Tibial nerve (tissue), 4 donors: ENCODE measurements around the gene IQSEC1. TPM values are rescaled to one million over a fixed set of nuclear protein-coding genes. Genes with fewer than 3 reads are reported as not detected.

Experiments
- DNase-seq, 2 donors: peaks; one replicate each; pipeline ENCODE4 v3.0.0-alpha.2; 2019; ENCODE audit warnings: low spot score in 2 of 2
- H3K27ac ChIP-seq, 4 donors: fragments of 200-600 bp; sonication (generic) in 3 of 4; one replicate each; pipeline ENCODE4 v1.5.1; 2017 to 2019; ENCODE audit warnings: mild to moderate bottlenecking in 1 of 4
- H3K27me3 ChIP-seq, 2 donors: fragments of 200-600 bp; sonication (generic) in 1 of 2; one replicate each; pipeline versions ENCODE4 v1.5.1 to v1.6.0; 2017 to 2019
- H3K36me3 ChIP-seq, 3 donors: fragments of 200-600 bp; sonication (generic); one replicate each; pipeline ENCODE4 v1.5.1; 2018 to 2019
- H3K4me1 ChIP-seq, 4 donors: fragments of 200-600 bp; sonication (generic) in 3 of 4; one replicate each; pipeline ENCODE4 v1.5.1; 2017 to 2019
- H3K4me3 ChIP-seq, 4 donors: fragments of 200-600 bp; sonication (generic) in 3 of 4; one replicate each; pipeline ENCODE4 v1.5.1; 2017 to 2019; ENCODE audit warnings: mild to moderate bottlenecking in 1 of 4, moderate library complexity in 1 of 4
- H3K9me3 ChIP-seq, 4 donors: fragments of 200-600 bp; sonication (generic) in 3 of 4; one replicate each; pipeline ENCODE4 v1.5.1; 2017 to 2019
- CTCF ChIP-seq, 5 experiments: fragments of 200-600 bp in 3 of 5; fragments of 450-650 bp in 2 of 5; sonication (generic) in 3 of 5; IDR thresholded peaks; one replicate each; pipeline ENCODE4 v1.5.1; 2016 to 2019; ENCODE audit warnings: antibody characterized with exemption in 5 of 5, mild to moderate bottlenecking in 3 of 5, moderate library complexity in 2 of 5
- EP300 ChIP-seq, 2 donors: sonication (generic); formaldehyde crosslinking; IDR thresholded peaks; one replicate each; pipeline ENCODE4 v1.6.1; 2017; ENCODE audit warnings: antibody characterized with exemption in 2 of 2, mild to moderate bottlenecking in 1 of 2
- POLR2A ChIP-seq, 2 donors: fragments of 450-650 bp; IDR thresholded peaks; one replicate each; pipeline ENCODE4 v1.6.1; 2017; ENCODE audit warnings: antibody characterized with exemption in 2 of 2, mild to moderate bottlenecking in 2 of 2, moderate library complexity in 2 of 2
- WGBS, 2 donors: methylation state at CpG; one replicate each; pipeline ENCODE4 v1.1.5; 2018; 5-methylcytosine and 5-hydroxymethylcytosine counted together
- total RNA-seq, 4 donors: library from RNA; depleted of rRNA; stranded (reverse); fragments of >200 nt; gene quantifications; one replicate each; pipeline ENCODE4 v1.1.0, GENCODE V29; 2016

Gene IQSEC1
- total RNA-seq, 4 donors from 2014 or later, result 58.2 to 77.5 (median 68.6) TPM

GRCh38 chr3:12998648-12999047, 74.6 kb downstream of the IQSEC1 start:
- TF ChIP-seq CTCF (IDR thresholded peaks at IDR 0.05) (no peak), POLR2A (IDR thresholded peaks at IDR 0.05) (no peak), EP300 (IDR thresholded peaks at IDR 0.05) (no peak)
- no peak overlapping the region for H3K4me3 ChIP-seq
- H3K9me3 ChIP-seq, result no peaks in the 10 kb centered on the region
- H3K27me3 ChIP-seq, result no peaks in the 10 kb centered on the region
- H3K4me1 ChIP-seq, result peaks cover 0 to 20% (median 8%) of the 10 kb centered on the region in 4 donors
- WGBS, 2 donors, result 60 to 65% methylated on average over 4 of the region's 4 CpGs
- no peak for DNase-seq
- no peaks in the 10 kb centered on the region for H3K36me3 ChIP-seq
- H3K27ac ChIP-seq, result peak overlapping the region in 3 of 4 donors; percentile 53 to 70 (median 61)

GRCh38 chr3:12997387-12997786, 75.8 kb downstream of the IQSEC1 start:
- Histone ChIP-seq H3K4me3 (no peak overlapping the region), H3K36me3 (no peaks in the 10 kb centered on the region), H3K27me3 (no peaks in the 10 kb centered on the region), H3K4me1 (peaks cover 0 to 27% (median 13%) of the 10 kb centered on the region in 4 donors), H3K9me3 (no peaks in the 10 kb centered on the region), H3K27ac (peak overlapping the region in 1 of 4 donors; percentile 6)
- TF ChIP-seq POLR2A (IDR thresholded peaks at IDR 0.05), result no peak
- DNase-seq, result no peak

- no peak overlapping the region for H3K4me3 ChIP-seq
- no peaks in the 10 kb centered on the region for H3K9me3 ChIP-seq
- no peak for DNase-seq
- H3K27me3 ChIP-seq, result no peaks in the 10 kb centered on the region
- H3K27ac ChIP-seq, result peak overlapping the region in 2 of 4 donors; percentile 91 to 93
- H3K36me3 ChIP-seq, result no peaks in the 10 kb centered on the region
- TF ChIP-seq CTCF (IDR thresholded peaks at IDR 0.05) (no peak), EP300 (IDR thresholded peaks at IDR 0.05) (no peak)
- WGBS, 2 donors, result 77 to 78% methylated on average over 2 of the region's 2 CpGs
- H3K4me1 ChIP-seq, result peaks cover 0 to 27% (median 14%) of the 10 kb centered on the region in 4 donors
Measured at GRCh38 chr3:12996181-12996506, 77.1 kb downstream of the IQSEC1 start.

GRCh38 chr3:12995389-12996180, 77.6 kb downstream of the IQSEC1 start:
- no peak for DNase-seq
- Histone ChIP-seq H3K4me3 (peak overlapping the region in 1 of 4 donors; percentile 89), H3K4me1 (peaks cover 0 to 27% (median 15%) of the 10 kb centered on the region in 4 donors), H3K27ac (peak overlapping the region; percentile 82 to 93 (median 87)), H3K27me3 (no peaks in the 10 kb centered on the region), H3K36me3 (no peaks in the 10 kb centered on the region), H3K9me3 (no peaks in the 10 kb centered on the region)
- 80 to 81% methylated on average over 9 of the region's 10 CpGs for WGBS, 2 donors
- no peak for TF ChIP-seq EP300 (IDR thresholded peaks at IDR 0.05)
- TF ChIP-seq CTCF (IDR thresholded peaks at IDR 0.05), result no peak
- no peak for TF ChIP-seq POLR2A (IDR thresholded peaks at IDR 0.05)

GRCh38 chr3:12994607-12995388, 78.4 kb downstream of the IQSEC1 start:
- TF ChIP-seq CTCF (IDR thresholded peaks at IDR 0.05) (peak; percentile 95 to 98 (median 97)), POLR2A (IDR thresholded peaks at IDR 0.05) (peak; percentile 69 to 73), EP300 (IDR thresholded peaks at IDR 0.05) (peak in 1 of 2 donors; percentile 88)
- WGBS, 2 donors, result 1% methylated on average over 34 to 51 of the region's 58 CpGs
- no peaks in the 10 kb centered on the region for H3K27me3 ChIP-seq
- H3K4me3 ChIP-seq, result peak overlapping the region; percentile 86 to 95 (median 90)
- H3K9me3 ChIP-seq, result no peaks in the 10 kb centered on the region
- H3K36me3 ChIP-seq, result no peaks in the 10 kb centered on the region
- peaks cover 0 to 26% (median 13%) of the 10 kb centered on the region in 4 donors for H3K4me1 ChIP-seq
- peak overlapping the region; percentile 82 to 93 (median 87) for H3K27ac ChIP-seq
- DNase-seq, result peak; percentile 78 to 82
